Measurements from ENCODE around the gene FGF11.
A peak's percentile ranks its signal among the peaks of the same experiment; 100 is the strongest.
"Not testable (repeated sequence)": the region's sequence is repeated elsewhere in the genome, so short reads cannot be mapped to it uniquely, and the experiment has no call there.

Gene FGF11

DNA sequence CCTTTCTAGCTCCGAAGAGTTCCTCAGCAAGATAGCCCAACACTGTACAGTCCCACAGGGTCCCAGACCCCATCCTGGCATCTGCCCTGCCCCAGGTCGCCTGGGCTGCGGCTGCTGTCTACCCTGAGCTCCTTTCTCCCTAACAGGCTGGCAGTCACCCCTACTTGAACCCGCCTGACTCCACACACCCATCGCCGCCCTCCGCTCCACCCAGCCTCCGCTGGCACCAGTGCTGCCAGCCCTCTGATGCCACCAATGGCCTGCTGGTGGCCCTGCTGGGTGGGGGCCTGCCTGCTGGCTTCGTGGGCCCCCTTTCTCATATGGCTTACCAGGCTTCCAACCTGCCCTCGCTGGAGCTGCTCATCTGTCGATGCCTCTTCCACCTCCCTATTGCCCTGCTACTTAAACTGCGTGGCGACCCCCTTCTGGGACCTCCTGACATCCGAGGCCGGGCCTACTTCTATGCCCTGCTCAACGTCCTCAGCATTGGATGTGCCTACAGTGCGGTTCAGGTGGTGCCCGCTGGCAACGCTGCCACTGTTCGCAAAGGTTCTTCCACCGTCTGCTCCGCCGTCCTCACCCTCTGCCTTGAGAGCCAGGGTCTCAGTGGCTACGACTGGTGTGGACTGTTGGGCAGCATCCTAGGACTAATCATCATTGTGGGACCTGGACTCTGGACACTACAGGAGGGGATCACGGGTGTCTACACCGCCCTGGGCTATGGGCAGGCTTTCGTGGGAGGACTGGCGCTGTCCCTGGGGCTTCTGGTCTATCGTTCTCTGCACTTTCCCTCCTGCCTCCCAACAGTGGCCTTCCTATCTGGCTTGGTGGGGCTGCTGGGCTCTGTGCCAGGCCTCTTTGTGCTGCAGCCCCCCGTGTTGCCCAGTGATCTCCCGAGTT lies 42.8 kb downstream of the FGF11 start:
- FAIRE-seq: not testable (repeated sequence)

DNA sequence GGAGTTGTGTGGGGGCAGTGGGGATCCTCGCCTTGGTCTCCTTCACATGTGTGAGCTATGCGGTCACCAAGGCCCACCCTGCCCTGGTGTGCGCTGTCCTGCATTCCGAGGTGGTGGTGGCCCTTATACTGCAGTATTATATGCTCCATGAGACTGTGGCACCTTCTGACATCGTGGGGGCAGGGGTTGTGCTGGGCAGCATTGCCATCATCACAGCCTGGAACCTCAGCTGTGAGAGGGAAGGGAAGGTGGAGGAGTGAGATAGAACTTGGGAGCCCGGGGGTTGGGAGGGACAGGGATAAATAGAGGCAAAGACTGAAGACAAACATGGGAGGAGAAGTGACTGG lies 43.4 kb downstream of the FGF11 start:
- FAIRE-seq: not testable (repeated sequence)

GRCh38 chr17:7483255-7484066 lies 44.1 kb downstream of the FGF11 start:
- FAIRE-seq: peak; percentile 91

DNA sequence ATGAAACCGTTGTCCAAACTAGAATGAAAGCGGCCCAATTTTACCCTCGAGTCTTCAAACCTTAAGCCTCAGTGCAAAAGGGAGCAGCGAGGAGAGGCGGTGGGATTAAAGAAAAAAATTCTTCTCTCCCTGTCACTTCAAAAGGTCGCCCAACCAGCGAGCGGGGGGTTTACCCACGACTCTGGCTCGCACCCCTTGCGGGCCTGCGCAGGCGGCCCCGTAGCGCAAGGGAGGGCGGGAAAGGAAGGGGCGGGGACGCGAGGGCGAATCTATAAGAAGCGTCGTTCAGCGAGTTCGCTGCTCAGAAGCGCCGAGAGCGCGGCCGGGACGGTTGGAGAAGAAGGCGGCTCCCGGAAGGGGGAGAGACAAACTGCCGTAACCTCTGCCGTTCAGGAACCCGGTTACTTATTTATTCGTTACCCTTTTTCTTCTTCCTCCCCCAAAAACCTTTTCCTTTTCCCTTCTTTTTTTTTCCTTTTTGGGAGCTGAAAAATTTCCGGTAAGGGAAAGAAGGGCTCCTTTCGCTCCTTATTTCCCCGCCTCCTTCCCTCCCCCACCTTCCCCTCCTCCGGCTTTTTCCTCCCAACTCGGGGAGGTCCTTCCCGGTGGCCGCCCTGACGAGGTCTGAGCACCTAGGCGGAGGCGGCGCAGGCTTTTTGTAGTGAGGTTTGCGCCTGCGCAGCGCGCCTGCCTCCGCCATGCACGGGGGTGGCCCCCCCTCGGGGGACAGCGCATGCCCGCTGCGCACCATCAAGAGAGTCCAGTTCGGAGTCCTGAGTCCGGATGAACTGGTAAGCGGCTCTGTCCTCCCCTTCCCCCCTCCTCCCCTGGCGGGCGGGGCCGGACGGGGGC lies 45.0 kb downstream of the FGF11 start, which contains the start of gene POLR2A:
Gene POLR2A, plus strand, starts transcription at position 300 of the 852 bp plus-strand sequence.
- peak; percentile 81 for FAIRE-seq

GRCh38 chr17:7484919-7485377 lies 45.6 kb downstream of the FGF11 start:
- no peak for FAIRE-seq

DNA sequence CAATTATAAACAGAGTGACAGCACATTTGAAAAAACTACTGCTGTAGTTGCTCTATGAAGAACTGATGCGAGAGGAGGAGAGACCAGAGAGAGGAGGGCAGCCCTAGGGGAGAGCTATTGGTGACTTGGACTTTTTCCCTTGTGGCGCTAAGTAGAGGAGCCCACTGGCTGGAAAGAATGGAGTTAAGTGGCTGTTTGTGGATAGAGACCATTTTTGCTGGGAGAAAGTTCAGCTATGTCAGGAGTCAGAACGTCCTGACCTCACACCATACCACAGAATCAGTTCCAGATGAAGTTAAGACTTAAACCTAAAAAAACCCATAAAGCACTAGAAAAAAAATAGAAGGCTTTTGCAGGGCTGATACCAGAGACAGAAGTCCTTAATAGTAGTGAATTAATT lies 46.9 kb downstream of the FGF11 start:
- FAIRE-seq: no peak

- FAIRE-seq: no peak
Measured at GRCh38 chr17:7490144-7490543, 50.8 kb downstream of the FGF11 start.

- no peak for FAIRE-seq
Measured at GRCh38 chr17:7491583-7491982, 52.3 kb downstream of the FGF11 start.

- FAIRE-seq: no peak
Measured at GRCh38 chr17:7493941-7494340, 54.6 kb downstream of the FGF11 start.

All from G401.6 (cell line).